GM19468 (cell line): ENCODE data around the gene CMC4.

Experiments
- ATAC-seq: cut with Tn5 transposase; IDR thresholded peaks from one replicate; pipeline ENCODE4 v1.9.1; 2021; ENCODE audit warnings: mild to moderate bottlenecking, moderate library complexity, moderate number of reproducible peaks; ENCODE audit not compliant: unreplicated experiment; ENCODE audit errors: extremely low read depth

The CMC4 gene

GRCh38 chrX:155055494-155055893, 15.4 kb downstream of the CMC4 start:
- ATAC-seq = no peak

DNA sequence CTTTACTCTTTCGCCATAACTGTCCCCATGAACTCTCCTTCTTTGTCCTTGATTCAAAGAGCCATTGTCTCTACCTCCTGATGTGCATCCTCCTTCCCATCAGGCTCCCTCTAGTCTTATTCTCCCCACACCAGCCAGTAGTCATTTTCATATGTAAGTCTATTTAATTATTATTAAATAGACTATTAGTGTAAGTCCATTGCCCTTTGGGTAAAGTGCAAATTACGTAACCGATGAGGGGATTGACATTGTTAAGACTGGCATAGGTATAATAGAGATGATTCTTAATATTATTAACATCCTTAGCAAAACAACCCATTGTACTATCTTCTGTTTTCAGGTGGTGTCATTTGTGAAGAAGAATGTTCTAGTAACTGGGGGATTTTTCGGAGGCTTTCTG, 16.7 kb downstream of the CMC4 start:
- ATAC-seq = no peak

- ATAC-seq = no peak
Observed at GRCh38 chrX:155053656-155054055, 17.3 kb downstream of the CMC4 start.

- no peak for ATAC-seq
Observed at GRCh38 chrX:155052738-155053498, 18.0 kb downstream of the CMC4 start.

GRCh38 chrX:155048977-155049619, 21.8 kb downstream of the CMC4 start:
- ATAC-seq = no peak

GRCh38 chrX:155046811-155047528, 24.0 kb downstream of the CMC4 start:
- ATAC-seq = no peak

DNA sequence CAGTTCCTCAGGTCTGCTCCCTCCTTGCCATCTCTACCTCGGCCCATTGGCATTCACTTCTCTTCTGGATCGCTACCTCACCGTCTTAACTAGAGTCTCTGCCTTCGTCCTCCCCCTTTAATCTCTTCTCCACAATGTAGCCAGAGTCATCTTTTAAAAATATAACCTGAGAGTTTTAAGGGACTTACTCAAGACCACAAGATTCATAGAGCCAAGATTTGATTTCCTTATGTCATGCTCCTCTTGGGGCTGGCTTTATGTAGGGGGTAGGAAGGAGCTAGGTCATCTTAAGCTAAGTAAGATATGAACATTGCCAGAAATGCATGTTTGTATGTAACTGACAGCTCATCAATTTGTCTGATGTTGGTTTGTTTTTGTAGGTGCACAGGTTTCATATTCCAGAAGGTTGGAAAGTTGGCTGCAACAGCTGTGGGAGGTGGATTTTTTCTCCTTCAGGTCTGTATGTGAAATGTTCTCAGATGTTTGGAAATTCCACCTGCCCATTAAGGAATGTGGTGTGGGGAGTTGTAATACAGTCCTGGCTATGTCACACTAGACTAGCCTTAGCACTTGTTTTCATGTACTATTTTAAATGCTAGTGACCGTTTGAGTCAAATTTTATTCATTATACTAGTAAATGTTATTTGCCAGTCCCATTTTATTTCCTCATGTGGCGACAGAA, 24.7 kb downstream of the CMC4 start:
- ATAC-seq = no peak

- ATAC-seq = no peak
Observed at GRCh38 chrX:155035688-155036087, 35.2 kb downstream of the CMC4 start.

GRCh38 chrX:155031657-155032056, 39.3 kb downstream of the CMC4 start:
- ATAC-seq = no peak

DNA sequence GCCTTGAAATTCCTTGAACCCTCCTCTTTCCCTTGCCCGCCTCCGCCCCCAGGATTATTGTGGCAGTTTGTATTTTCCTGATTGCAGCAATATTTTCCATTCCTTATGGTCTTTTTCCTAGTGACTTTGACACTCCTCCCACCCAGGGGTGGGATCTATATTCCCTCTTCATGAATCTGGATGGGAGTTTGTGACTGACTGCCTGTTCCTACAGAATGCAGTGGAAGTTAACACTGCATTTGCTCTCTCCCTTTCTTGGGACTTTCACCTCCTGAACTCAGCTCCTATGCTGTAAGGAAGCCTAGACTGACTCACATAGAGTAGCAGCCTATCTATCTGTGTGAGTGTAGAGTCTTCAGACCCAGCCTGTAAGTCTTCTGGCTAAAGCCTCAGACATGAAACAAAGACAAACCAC, 42.1 kb downstream of the CMC4 start:
- ATAC-seq = no peak

DNA sequence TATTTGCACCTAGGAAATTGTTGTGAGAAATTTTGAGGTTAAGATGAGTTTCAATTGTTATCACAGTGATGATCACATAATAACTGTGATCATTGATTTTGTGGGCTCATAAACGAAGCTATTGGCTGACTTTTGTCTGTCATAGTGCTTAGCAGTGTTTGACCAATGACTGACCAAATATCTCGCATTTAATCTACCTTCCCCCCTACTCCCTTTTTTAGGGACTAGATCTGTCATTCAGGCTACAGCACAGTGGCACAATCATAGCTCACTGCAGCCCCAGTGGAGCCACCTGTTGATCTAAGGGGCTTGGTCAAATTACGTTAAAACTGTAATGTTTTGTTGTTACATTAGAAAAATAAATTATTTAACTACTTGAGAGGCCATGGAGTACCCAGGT, 42.8 kb downstream of the CMC4 start:
- ATAC-seq = no peak

DNA sequence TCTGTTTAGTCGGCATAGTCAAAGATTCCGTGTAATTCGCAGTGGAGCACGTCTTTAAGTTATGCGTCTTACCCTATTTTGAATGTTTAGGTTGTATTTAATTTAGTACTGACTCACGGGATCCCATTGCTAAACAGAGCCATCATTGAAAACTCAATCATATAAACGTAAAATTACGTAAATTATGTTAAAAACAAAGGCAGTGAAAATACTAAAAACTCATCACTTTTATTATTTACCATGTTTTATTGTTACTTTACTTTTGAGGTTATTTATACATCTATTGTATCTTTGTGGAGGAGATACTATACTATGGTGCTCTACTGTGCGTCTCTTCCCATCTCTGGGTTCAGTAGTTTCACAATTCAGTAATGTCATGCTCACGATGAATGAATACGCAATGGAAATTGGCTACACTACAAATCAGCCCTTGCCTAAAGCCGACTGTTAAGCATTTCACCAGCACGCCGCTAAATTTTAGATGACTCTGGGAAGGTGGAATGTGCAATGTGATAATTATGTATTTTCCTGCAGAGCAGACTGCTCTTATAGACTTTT, 43.3 kb downstream of the CMC4 start:
- no peak for ATAC-seq

GRCh38 chrX:155026727-155027508, 44.0 kb downstream of the CMC4 start, which contains the start of gene FUNDC2:
FUNDC2 (plus strand) TSS chrX:155026844; CDS start chrX:155026939, 95 bp downstream.
- ATAC-seq = peak; percentile 88

DNA sequence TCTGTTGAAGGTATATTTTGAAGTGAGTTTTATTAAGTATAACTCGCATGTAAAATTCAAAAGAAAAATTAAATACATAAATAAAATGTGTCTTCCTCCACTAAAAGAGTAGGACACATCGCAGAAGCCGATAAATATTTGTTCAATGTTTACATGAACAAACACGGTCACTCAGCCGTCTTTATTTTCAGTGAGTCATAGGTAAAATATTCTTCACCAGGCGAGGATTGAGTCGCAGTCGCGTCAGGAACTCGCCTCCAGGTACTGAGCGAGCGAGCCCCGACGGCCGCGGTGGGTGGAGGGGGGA, 44.6 kb downstream of the CMC4 start:
- ATAC-seq = no peak

DNA sequence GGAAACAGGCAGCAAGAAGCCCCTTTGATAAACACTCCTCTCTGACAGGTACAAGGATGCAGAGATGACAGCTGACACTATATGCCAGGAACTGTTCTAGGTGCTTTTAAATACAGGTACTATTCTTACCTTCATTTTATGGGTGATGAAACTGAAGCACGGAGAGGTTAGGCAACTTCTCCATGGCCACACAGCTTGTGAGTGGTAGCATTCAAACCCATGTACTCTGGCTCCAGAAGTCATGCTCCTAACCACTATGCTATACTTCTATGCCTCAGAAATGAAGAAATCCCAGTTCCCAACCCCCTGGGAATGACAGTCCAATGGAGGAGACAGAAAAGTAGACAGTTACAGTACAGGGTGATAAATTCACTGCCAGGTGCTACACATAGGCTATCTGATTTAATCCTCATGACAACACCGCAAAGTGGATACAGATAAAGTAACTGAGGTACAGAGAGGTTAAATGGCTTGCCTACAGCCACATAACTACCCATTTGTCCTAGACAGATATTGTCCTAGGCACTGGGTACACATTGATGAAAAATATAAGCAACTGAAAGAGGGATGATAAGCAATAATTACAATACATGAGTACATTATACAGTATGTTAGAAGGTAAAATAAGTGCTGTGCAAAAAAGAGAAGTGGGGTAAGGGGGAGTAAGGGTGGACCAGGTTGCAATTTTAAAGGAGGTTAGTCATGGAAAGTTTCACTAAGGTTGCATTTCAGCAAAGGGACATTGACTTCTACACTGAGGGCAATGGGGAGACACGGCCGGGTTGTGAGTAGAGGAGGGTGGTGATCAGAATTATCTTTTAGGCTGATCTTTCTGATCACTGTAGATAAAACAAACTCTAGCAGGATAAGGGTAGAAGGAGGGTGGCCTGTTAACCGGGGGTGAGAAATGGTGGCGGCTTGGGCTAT, 46.8 kb downstream of the CMC4 start:
- no peak for ATAC-seq

GRCh38 chrX:155022585-155022984, 48.4 kb downstream of the CMC4 start, which contains the start of gene F8:
F8 (minus strand) TSS chrX:155022723; CDS start chrX:155022552, 171 bp downstream.
- no peak for ATAC-seq

GRCh38 chrX:155020591-155020990, 50.3 kb downstream of the CMC4 start:
- ATAC-seq = no peak
